ENCODE results near the gene EPHA6. TPM values are rescaled to one million over a fixed set of nuclear protein-coding genes. Genes with fewer than 3 reads are reported as not detected.

Gene EPHA6
- total and polyA plus RNA-seq, 2 experiments from 2014 or later: not detected

GRCh38 chr3:96991800-96992365 is 177.5 kb downstream of the EPHA6 start:
- peak; percentile 0 for DNase-seq
- Histone ChIP-seq H4K20me1 (ENCODE audit: insufficient read depth) (no peaks in the 10 kb centered on the region), H3K79me2 (ENCODE audit: insufficient read depth) (no peaks in the 10 kb centered on the region), H3K27ac (no peak overlapping the region), H3K9ac (no peak overlapping the region), H3K27me3 (replicated peaks; ENCODE audit: insufficient read depth) (no peaks in the 10 kb centered on the region), H3K9me3 (ENCODE audit: low read depth) (no peaks in the 10 kb centered on the region), H3K4me2 (ENCODE audit: unreplicated experiment) (no peak overlapping the region), H2AFZ (no peak overlapping the region), H3K4me1 (ENCODE audit: insufficient read depth) (no peaks in the 10 kb centered on the region), H3K36me3 (ENCODE audit: low read depth) (no peaks in the 10 kb centered on the region), H3K4me3 (no peak overlapping the region), H3K9me2 (ENCODE audit: insufficient read depth) (no peaks in the 10 kb centered on the region), H3F3A (ENCODE audit: insufficient read depth) (no peaks in the 10 kb centered on the region)
- WGBS, 2 experiments (ENCODE audit: low coverage in 1 of 2, low lambda C conversion rate in 2 of 2, missing lambda C conversion rate in 2 of 2): 2 to 7% methylated on average over 4 of the region's 4 CpGs
- in situ Hi-C loops (cut with MboI): no loop called here
- TF ChIP-seq EZH2 (IDR thresholded peaks at IDR 0.05; ENCODE audit: insufficient read depth, poor library complexity, severe bottlenecking) (no peak), EZH2phosphoT487 (IDR thresholded peaks at IDR 0.05; ENCODE audit: insufficient read depth, low read depth) (no peak)

DNA sequence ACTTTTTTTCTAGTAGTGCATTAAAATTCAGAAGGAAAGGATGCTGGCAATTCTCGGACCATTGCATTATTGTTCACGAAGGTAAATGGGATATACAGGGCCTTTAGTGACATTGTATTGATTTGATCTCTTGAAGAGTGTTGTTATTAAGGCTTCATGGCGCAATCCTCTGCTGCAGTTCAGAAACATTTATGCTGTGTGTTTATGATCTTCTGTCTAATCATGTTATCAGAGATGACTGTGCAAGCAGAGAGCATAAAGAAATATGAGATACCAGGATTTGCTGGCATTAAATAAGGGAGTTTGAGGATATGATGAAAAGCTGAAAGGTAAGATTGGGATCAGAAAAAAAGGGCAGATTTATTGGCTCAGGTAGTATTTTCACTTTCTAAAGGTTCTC is 180.6 kb downstream of the EPHA6 start:
- no peak overlapping the region for H3K9ac ChIP-seq
- DNase-seq: no peak
- no peak overlapping the region for H2AFZ ChIP-seq
- TF ChIP-seq EZH2phosphoT487 (IDR thresholded peaks at IDR 0.05; ENCODE audit: insufficient read depth, low read depth): no peak
- no peak for TF ChIP-seq EZH2 (IDR thresholded peaks at IDR 0.05; ENCODE audit: insufficient read depth, poor library complexity, severe bottlenecking)
- in situ Hi-C loops (cut with MboI): no loop called here
- H3K4me2 ChIP-seq (ENCODE audit: unreplicated experiment): no peak overlapping the region
- H4K20me1 ChIP-seq (ENCODE audit: insufficient read depth): no peaks in the 10 kb centered on the region
- H3K4me1 ChIP-seq (ENCODE audit: insufficient read depth): no peaks in the 10 kb centered on the region
- no peaks in the 10 kb centered on the region for H3K9me3 ChIP-seq (ENCODE audit: low read depth)
- no peak overlapping the region for H3K4me3 ChIP-seq
- no peaks in the 10 kb centered on the region for H3K27me3 ChIP-seq (replicated peaks; ENCODE audit: insufficient read depth)
- H3K79me2 ChIP-seq (ENCODE audit: insufficient read depth): no peaks in the 10 kb centered on the region
- H3K9me2 ChIP-seq (ENCODE audit: insufficient read depth): no peaks in the 10 kb centered on the region
- no peaks in the 10 kb centered on the region for H3K36me3 ChIP-seq (ENCODE audit: low read depth)
- no peak overlapping the region for H3K27ac ChIP-seq
- 38 to 41% methylated on average over 3 of the region's 3 CpGs for WGBS, 2 experiments (ENCODE audit: low coverage in 1 of 2, low lambda C conversion rate in 2 of 2, missing lambda C conversion rate in 2 of 2)
- no peaks in the 10 kb centered on the region for H3F3A ChIP-seq (ENCODE audit: insufficient read depth)

- no peak for TF ChIP-seq EZH2phosphoT487 (IDR thresholded peaks at IDR 0.05; ENCODE audit: insufficient read depth, low read depth)
- no peak for TF ChIP-seq EZH2 (IDR thresholded peaks at IDR 0.05; ENCODE audit: insufficient read depth, poor library complexity, severe bottlenecking)
- H3K36me3 ChIP-seq (ENCODE audit: low read depth): no peaks in the 10 kb centered on the region
- no peak overlapping the region for H2AFZ ChIP-seq
- H4K20me1 ChIP-seq (ENCODE audit: insufficient read depth): no peaks in the 10 kb centered on the region
- H3K27me3 ChIP-seq (replicated peaks; ENCODE audit: insufficient read depth): no peaks in the 10 kb centered on the region
- no peaks in the 10 kb centered on the region for H3K79me2 ChIP-seq (ENCODE audit: insufficient read depth)
- no peak overlapping the region for H3K4me3 ChIP-seq
- no peaks in the 10 kb centered on the region for H3F3A ChIP-seq (ENCODE audit: insufficient read depth)
- H3K9me3 ChIP-seq (ENCODE audit: low read depth): no peaks in the 10 kb centered on the region
- no peaks in the 10 kb centered on the region for H3K4me1 ChIP-seq (ENCODE audit: insufficient read depth)
- H3K9ac ChIP-seq: no peak overlapping the region
- H3K9me2 ChIP-seq (ENCODE audit: insufficient read depth): no peaks in the 10 kb centered on the region
- in situ Hi-C loops (cut with MboI): no loop called here
- DNase-seq: no peak
- 7 to 9% methylated on average over 1 of the region's 1 CpG for whole genome bisulfite sequencing, 2 experiments (ENCODE audit: low coverage in 1 of 2, low lambda C conversion rate in 2 of 2, missing lambda C conversion rate in 2 of 2)
- no peak overlapping the region for H3K4me2 ChIP-seq (ENCODE audit: unreplicated experiment)
- no peak overlapping the region for H3K27ac ChIP-seq
These were observed 181.6 kb downstream of the EPHA6 start for GRCh38 chr3:96996009-96996408.

GRCh38 chr3:97001611-97002010 is 187.2 kb downstream of the EPHA6 start:
- Histone ChIP-seq H3K79me2 (ENCODE audit: insufficient read depth) (no peaks in the 10 kb centered on the region), H3K27ac (no peak overlapping the region), H3F3A (ENCODE audit: insufficient read depth) (no peaks in the 10 kb centered on the region), H3K36me3 (ENCODE audit: low read depth) (no peaks in the 10 kb centered on the region), H3K4me2 (ENCODE audit: unreplicated experiment) (no peak overlapping the region), H3K27me3 (replicated peaks; ENCODE audit: insufficient read depth) (no peaks in the 10 kb centered on the region), H3K4me3 (no peak overlapping the region), H3K9me3 (ENCODE audit: low read depth) (no peaks in the 10 kb centered on the region), H2AFZ (no peak overlapping the region), H3K9ac (no peak overlapping the region), H3K9me2 (ENCODE audit: insufficient read depth) (no peaks in the 10 kb centered on the region), H4K20me1 (ENCODE audit: insufficient read depth) (no peaks in the 10 kb centered on the region), H3K4me1 (ENCODE audit: insufficient read depth) (no peaks in the 10 kb centered on the region)
- in situ Hi-C loops (cut with MboI): no loop called here
- 0 to 3% methylated on average over 1 of the region's 1 CpG for WGBS, 2 experiments (ENCODE audit: low coverage in 1 of 2, low lambda C conversion rate in 2 of 2, missing lambda C conversion rate in 2 of 2)
- TF ChIP-seq EZH2 (IDR thresholded peaks at IDR 0.05; ENCODE audit: insufficient read depth, poor library complexity, severe bottlenecking) (no peak), EZH2phosphoT487 (IDR thresholded peaks at IDR 0.05; ENCODE audit: insufficient read depth, low read depth) (no peak)
- no peak for DNase-seq

Measured in GM23248 (cell line).